Chondrocyte (in vitro differentiated cells): ENCODE data around the gene FNDC11. TPM values are rescaled to one million over a fixed set of nuclear protein-coding genes. Genes with fewer than 3 reads are reported as not detected.

Experiments used
- DNase-seq: peaks from one replicate; pipeline ENCODE4 v3.0.0; 2021; ENCODE audit warnings: mixed read lengths, low spot score
- H3K27ac Mint-ChIP-seq: one replicate; pipeline ENCODE4 v1.8.0; 2021; ENCODE audit warnings: mild to moderate bottlenecking, moderate library complexity, mixed read lengths; ENCODE audit not compliant: unreplicated experiment
- H3K27me3 Mint-ChIP-seq: 2 replicates; pipeline ENCODE4 v1.8.0; 2021; ENCODE audit warnings: low read depth, mixed read lengths
- H3K36me3 Mint-ChIP-seq: 2 replicates; pipeline ENCODE4 v1.8.0; 2021; ENCODE audit warnings: low read depth, mixed read lengths
- H3K4me1 Mint-ChIP-seq: 2 replicates; pipeline ENCODE4 v1.8.0; 2021; ENCODE audit warnings: low read depth, mild to moderate bottlenecking, mixed read lengths
- H3K4me3 Mint-ChIP-seq: one replicate; pipeline ENCODE4 v1.8.0; 2021; ENCODE audit warnings: mild to moderate bottlenecking, moderate library complexity, mixed read lengths; ENCODE audit not compliant: unreplicated experiment
- H3K9me3 Mint-ChIP-seq: 2 replicates; pipeline ENCODE4 v1.8.0; 2021; ENCODE audit warnings: low read depth, mixed read lengths
- total RNA-seq: library from RNA; stranded (reverse); gene quantifications from 3 replicates; pipeline ENCODE4 v1.2.1, GENCODE V29; 2021
- TF ChIP-seq, protein P1 (sequence below): fragments of 200-600 bp; sonication (generic); IDR thresholded peaks from 2 replicates; pipeline ENCODE4 v1.5.0; 2021; ENCODE audit warnings: antibody characterized with exemption, mild to moderate bottlenecking, moderate library complexity

FNDC11 gene
- total RNA-seq, 1 donor from 2014 or later, result 0.25 TPM

DNA sequence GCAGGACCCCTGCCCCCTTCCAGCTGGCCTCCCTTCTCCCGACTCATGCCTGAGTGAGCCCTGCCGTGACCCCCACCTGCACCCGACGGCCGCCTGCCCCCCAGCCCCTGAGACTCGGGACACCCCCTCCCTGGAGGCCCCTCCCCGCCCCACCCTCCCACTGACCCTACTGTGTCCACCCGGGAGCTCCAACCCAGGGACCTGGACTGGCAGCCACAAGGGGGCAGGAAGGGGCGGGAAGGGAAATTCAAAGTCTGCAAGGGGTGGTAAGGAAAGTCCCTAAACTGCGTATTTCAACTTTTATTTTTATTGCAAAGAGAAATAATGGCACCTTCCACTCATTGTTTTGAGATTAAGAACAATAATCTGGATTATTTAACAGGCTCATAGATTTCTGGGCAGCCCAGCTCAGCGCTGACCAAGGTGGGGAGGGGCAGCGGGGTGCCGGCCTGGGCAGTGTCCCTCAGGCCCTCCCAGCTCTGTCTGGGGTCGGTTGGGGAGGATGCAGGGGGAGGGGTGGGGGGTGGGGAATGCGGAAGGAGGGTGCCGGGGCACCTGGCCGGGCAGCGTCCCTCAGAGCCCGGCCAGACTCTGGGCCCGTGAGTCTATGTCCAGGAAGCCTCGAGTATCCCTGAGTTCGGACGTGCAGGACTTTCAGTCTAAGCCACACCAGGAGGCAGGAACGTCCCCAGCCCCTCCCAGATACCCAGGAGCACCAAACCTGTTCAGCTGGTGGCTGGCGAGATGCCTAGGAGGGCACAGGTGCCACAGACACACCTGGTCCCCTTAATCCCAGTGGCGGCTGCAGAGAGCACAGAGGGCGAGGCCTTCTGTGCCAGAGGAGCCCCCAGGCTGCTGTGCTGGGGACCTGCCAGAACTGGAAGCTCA is 15.5 kb upstream of the FNDC11 start:
- H3K27ac Mint-ChIP-seq, result no peak overlapping the region
- H3K27me3 Mint-ChIP-seq, result no peaks in the 10 kb centered on the region
- no peaks in the 10 kb centered on the region for H3K9me3 Mint-ChIP-seq
- peak overlapping the region; percentile 35 for H3K4me3 Mint-ChIP-seq
- no peak for DNase-seq
- H3K4me1 Mint-ChIP-seq, result peaks cover 10% of the 10 kb centered on the region
- H3K36me3 Mint-ChIP-seq, result no peaks in the 10 kb centered on the region
- TF ChIP-seq, protein P1, sequence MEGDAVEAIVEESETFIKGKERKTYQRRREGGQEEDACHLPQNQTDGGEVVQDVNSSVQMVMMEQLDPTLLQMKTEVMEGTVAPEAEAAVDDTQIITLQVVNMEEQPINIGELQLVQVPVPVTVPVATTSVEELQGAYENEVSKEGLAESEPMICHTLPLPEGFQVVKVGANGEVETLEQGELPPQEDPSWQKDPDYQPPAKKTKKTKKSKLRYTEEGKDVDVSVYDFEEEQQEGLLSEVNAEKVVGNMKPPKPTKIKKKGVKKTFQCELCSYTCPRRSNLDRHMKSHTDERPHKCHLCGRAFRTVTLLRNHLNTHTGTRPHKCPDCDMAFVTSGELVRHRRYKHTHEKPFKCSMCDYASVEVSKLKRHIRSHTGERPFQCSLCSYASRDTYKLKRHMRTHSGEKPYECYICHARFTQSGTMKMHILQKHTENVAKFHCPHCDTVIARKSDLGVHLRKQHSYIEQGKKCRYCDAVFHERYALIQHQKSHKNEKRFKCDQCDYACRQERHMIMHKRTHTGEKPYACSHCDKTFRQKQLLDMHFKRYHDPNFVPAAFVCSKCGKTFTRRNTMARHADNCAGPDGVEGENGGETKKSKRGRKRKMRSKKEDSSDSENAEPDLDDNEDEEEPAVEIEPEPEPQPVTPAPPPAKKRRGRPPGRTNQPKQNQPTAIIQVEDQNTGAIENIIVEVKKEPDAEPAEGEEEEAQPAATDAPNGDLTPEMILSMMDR, result peak; percentile 72

DNA sequence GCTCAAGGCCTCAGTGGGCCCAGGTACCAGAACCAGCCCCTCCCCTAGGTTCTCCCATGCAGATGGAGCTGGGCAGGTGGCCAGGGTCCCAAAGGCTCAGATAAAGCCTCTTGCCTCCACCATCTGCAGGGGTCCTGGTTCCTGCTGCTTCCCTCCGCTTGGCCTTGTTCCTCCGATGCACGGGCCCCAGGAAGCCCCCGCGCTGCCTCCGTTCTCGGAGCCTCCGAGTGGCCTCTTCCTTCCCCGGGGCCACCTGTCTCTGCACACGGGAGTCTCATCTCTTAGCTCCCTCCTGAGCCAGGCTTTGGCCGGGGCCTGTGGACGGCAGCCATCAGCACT is 14.9 kb upstream of the FNDC11 start:
- H3K4me3 Mint-ChIP-seq, result no peak overlapping the region
- no peaks in the 10 kb centered on the region for H3K27me3 Mint-ChIP-seq
- DNase-seq, result no peak
- no peak overlapping the region for H3K27ac Mint-ChIP-seq
- no peaks in the 10 kb centered on the region for H3K36me3 Mint-ChIP-seq
- no peaks in the 10 kb centered on the region for H3K9me3 Mint-ChIP-seq
- H3K4me1 Mint-ChIP-seq, result peaks cover 10% of the 10 kb centered on the region
- TF ChIP-seq, protein P1, result no peak

DNA sequence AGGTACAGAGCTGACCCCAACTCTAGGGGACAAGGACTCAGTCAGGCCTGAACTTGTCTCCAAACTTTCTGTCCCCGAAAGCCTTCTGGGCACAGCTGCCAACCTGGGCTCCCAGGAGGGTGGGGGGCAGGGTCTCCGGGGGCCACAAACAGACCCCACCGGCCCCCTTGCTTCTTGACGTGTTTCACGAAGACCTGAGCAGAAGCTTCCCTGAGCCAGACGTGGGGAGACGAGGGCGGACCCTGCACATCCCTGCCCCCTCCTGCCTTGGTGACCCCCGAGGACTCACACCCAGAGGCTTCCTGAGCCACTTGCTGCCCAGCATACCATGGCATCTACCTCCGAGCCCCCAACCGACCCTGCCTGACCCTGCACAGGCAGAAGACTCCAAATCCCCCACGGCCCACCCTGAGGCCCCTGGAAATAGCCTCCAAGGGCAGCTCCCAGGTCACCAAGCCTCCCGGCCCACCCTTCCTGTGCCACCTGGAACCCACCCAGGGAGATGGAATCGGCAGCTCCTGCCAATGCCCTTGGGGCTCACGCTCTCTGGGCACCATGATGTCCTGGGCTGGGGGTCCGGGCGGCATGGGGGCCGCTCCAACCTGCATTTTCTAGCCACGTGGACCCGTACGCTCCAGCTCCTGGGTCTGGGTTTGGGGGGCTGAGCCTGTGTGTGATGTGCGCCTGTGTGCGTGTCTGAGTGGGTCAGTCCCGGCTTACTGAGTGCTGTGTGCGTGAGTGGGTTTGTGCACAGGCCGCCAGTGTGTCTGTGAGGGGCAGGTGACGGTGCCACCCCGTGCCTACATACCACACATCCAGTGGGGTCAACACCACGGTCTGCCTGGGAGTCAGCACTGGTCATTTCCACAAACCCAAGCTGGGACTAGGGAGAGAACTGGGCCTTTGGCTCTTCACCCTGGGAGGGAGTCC is 14.3 kb upstream of the FNDC11 start:
- no peak overlapping the region for H3K27ac Mint-ChIP-seq
- H3K27me3 Mint-ChIP-seq, result no peaks in the 10 kb centered on the region
- peaks cover 10% of the 10 kb centered on the region for H3K4me1 Mint-ChIP-seq
- TF ChIP-seq, protein P1, result no peak
- DNase-seq, result no peak
- H3K4me3 Mint-ChIP-seq, result no peak overlapping the region
- no peaks in the 10 kb centered on the region for H3K9me3 Mint-ChIP-seq
- no peaks in the 10 kb centered on the region for H3K36me3 Mint-ChIP-seq

DNA sequence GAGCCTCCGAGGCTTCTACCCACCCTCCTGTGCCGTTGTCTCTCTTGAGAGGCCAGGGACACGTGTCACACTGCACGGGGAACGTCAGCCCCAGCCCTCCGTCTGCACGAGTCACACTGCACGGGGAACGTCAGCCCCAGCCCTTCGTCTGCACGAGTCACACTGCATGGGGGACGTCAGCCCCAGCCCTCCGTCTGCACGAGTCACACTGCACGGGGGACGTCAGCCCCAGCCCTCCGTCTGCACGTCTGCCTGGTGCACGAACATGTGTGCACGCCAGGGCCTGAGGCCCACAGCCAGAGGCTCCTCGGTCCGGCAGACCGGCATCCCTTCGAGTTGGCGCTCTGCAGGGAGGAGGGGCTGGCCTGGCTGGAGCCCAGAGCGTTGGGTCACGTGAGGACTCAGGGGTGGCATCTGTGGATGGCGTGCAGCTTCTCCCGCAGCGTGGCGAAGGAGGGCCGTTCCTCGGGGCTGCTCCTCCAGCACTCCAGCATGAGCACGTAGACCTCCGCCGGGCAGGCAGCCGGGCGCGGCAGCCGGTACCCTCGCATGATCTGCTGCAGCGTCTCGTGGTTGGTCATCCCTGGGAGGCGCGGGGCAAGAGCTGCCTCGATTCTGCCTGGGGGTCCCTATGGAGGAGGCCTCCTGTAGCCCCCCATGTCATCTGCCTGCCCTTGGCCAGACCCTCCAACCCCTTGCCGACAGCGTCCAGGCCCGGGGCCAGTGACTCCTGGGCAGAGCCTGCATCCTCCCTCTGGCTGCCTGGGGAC is 13.4 kb upstream of the FNDC11 start:
- no peaks in the 10 kb centered on the region for H3K36me3 Mint-ChIP-seq
- H3K27me3 Mint-ChIP-seq, result peaks cover 2% of the 10 kb centered on the region
- H3K4me1 Mint-ChIP-seq, result peaks cover 10% of the 10 kb centered on the region
- no peak overlapping the region for H3K4me3 Mint-ChIP-seq
- no peak overlapping the region for H3K27ac Mint-ChIP-seq
- no peaks in the 10 kb centered on the region for H3K9me3 Mint-ChIP-seq
- no peak for DNase-seq
- TF ChIP-seq, protein P1, result no peak

DNA sequence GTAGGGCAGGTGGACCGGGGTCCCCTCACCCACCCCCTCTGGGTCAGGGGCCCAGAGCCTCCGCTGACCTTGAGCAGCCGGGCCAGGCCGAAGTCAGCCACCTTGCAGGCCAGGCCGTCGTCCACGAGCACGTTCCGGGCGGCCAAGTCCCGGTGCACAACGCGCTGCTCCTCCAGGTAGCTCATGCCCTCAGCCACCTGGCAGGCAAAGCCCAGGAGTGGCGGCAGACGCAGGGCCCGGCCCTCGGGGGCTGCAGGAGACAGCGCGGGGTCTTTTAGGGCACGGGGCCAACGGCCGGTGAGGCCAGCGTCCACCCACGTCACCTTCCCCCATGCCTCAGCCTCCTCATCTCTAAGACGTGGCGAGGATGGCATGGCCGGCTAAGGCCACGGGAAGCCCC is 12.6 kb upstream of the FNDC11 start:
- no peaks in the 10 kb centered on the region for H3K36me3 Mint-ChIP-seq
- no peak overlapping the region for H3K4me3 Mint-ChIP-seq
- peaks cover 2% of the 10 kb centered on the region for H3K27me3 Mint-ChIP-seq
- peaks cover 8% of the 10 kb centered on the region for H3K4me1 Mint-ChIP-seq
- TF ChIP-seq, protein P1, result no peak
- H3K9me3 Mint-ChIP-seq, result no peaks in the 10 kb centered on the region
- H3K27ac Mint-ChIP-seq, result no peak overlapping the region
- no peak for DNase-seq
